ENCODE data around the gene MRPL10.

MRPL10 gene

DNA sequence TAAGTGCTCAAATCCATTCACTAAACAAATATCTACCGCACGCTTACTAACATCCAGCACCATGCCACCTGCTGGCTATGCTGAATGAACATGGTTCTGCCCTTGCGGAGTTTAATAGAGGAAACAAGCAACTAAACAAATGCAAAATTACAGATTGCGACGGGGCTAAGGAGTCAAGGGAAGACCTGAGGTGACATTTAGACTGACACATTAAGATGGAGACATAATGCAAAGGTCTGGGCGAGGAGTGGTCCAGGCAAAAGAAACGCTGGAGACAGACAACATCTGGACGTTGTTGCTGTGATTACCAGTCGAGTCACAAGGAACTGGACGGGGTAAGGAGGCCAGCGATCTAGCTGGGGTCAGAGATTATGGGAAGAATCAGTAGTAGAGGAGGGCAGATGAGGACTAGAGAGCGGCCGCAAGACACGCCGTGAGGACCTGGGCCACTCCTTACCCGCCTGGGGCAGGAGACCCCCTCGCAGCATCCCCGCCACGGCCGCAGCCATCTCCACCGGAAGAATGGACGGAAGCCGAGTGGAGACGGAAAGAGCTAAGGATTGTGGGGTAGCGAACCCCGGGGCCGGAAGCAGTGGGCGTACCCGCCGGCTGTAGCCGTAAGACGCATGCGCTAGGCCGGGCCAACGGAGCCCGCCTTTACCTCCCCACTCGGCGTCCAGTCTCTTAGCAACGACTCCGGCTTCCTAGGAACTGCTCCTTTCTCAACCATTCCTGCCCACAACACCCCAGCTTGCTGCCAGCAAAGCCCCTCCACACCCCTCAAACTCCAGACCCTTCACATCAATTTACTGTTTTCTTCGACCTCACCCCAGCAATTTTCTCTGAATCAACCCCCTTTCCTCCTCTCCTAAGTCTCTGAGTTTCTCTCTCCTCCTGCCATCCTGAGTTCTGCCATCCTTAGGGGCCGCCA lies at the start of gene MRPL10, which contains the start of gene LRRC46:
MRPL10 (minus strand) TSS at position 539 of the 931 bp plus-strand sequence; CDS start at position 509, 30 bp downstream.
LRRC46 (plus strand) TSS at position 668 of the 931 bp plus-strand sequence. CDS start 320 bp downstream, outside the sequence.
- peaks cover 20% of the 10 kb centered on the region for H3K4me1 ChIP-seq (ENCODE audit: insufficient read depth, low read length, poor library complexity, severe bottlenecking)
- peak within 1 kb of the TSS; percentile 86 for H3K4me2 ChIP-seq (ENCODE audit: low read depth, low read length, poor library complexity, severe bottlenecking)
- H3K27me3 ChIP-seq (ENCODE audit: insufficient read depth, low read length, poor library complexity, severe bottlenecking), result no peaks in the 10 kb centered on the region
- H3F3A ChIP-seq (ENCODE audit: low read depth), result no peaks in the 10 kb centered on the region
- peak within 1 kb of the TSS; percentile 89 for H3K4me3 ChIP-seq (ENCODE audit: low read length, poor library complexity, severe bottlenecking)
- peak within 1 kb of the TSS; percentile 69 for H2AFZ ChIP-seq (ENCODE audit: low read length)
- H3K36me3 ChIP-seq (ENCODE audit: insufficient read depth, low read length), result peaks cover 10% of the 10 kb centered on the region; the same call in 1 of the 2 replicates
- TF ChIP-seq, protein P1, sequence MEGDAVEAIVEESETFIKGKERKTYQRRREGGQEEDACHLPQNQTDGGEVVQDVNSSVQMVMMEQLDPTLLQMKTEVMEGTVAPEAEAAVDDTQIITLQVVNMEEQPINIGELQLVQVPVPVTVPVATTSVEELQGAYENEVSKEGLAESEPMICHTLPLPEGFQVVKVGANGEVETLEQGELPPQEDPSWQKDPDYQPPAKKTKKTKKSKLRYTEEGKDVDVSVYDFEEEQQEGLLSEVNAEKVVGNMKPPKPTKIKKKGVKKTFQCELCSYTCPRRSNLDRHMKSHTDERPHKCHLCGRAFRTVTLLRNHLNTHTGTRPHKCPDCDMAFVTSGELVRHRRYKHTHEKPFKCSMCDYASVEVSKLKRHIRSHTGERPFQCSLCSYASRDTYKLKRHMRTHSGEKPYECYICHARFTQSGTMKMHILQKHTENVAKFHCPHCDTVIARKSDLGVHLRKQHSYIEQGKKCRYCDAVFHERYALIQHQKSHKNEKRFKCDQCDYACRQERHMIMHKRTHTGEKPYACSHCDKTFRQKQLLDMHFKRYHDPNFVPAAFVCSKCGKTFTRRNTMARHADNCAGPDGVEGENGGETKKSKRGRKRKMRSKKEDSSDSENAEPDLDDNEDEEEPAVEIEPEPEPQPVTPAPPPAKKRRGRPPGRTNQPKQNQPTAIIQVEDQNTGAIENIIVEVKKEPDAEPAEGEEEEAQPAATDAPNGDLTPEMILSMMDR (conservative IDR thresholded peaks at IDR 0.05; ENCODE audit: low read length), result peak; percentile 52
- no peak for TF ChIP-seq EZH2phosphoT487 (IDR thresholded peaks at IDR 0.05; ENCODE audit: borderline replicate concordance)
- H3K79me2 ChIP-seq (ENCODE audit: insufficient read depth, low read length), result peaks cover 28% of the 10 kb centered on the region
- H3K9me3 ChIP-seq (ENCODE audit: insufficient read depth, low read depth, low read length), result no peaks in the 10 kb centered on the region
- H3K9ac ChIP-seq (ENCODE audit: low read depth, low read length, poor library complexity, severe bottlenecking), result peak within 1 kb of the TSS; percentile 82
- peaks cover 9% of the 10 kb centered on the region for H4K20me1 ChIP-seq (ENCODE audit: insufficient read depth, low read length, poor library complexity, severe bottlenecking)
- no peaks in the 10 kb centered on the region for H3K9me2 ChIP-seq (replicated peaks; ENCODE audit: low read depth, low read length)

DNA sequence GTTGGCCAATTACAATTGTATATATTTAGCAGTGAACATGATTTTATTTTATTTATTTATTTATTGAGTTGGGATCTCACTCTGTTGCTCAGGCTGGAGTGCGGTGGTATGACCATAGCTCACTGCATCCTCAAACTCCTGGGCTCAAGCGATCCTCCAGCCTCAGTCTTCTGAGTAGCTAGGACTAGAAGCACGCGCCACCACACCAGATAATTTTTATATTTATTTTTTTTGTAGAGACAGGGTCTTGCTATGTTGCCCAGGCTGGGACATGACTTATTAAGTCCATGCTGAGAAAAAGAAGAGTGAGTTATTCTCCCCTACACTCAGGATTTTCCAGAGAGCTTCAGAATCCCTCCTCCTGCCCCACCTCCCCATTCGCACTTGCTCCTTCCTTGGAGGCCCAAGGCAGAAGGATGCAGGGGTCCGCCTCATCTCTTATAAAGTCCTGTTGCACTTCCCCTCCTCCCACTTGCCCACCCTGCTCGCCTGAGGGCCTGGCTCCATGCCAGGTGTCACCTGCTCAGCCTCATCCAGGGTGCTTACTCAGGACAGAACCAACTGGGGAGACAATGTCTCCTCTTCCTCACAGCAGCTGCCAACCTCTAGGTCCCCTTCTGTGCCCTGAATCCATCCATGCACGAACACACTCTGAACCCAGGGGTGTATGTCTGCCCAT lies 48.6 kb upstream of the MRPL10 start:
- Histone ChIP-seq H3F3A (ENCODE audit: low read depth) (no peaks in the 10 kb centered on the region), H3K4me3 (ENCODE audit: low read length, poor library complexity, severe bottlenecking) (no peak overlapping the region), H3K4me2 (ENCODE audit: low read depth, low read length, poor library complexity, severe bottlenecking) (no peak overlapping the region), H3K9me3 (ENCODE audit: insufficient read depth, low read depth, low read length) (no peaks in the 10 kb centered on the region), H3K9ac (ENCODE audit: low read depth, low read length, poor library complexity, severe bottlenecking) (no peak overlapping the region), H4K20me1 (ENCODE audit: insufficient read depth, low read length, poor library complexity, severe bottlenecking) (no peaks in the 10 kb centered on the region), H2AFZ (ENCODE audit: low read length) (no peak overlapping the region), H3K9me2 (replicated peaks; ENCODE audit: low read depth, low read length) (no peaks in the 10 kb centered on the region), H3K27me3 (ENCODE audit: insufficient read depth, low read length, poor library complexity, severe bottlenecking) (no peaks in the 10 kb centered on the region), H3K36me3 (ENCODE audit: insufficient read depth, low read length) (no peaks in the 10 kb centered on the region), H3K79me2 (ENCODE audit: insufficient read depth, low read length) (no peaks in the 10 kb centered on the region), H3K4me1 (ENCODE audit: insufficient read depth, low read length, poor library complexity, severe bottlenecking) (no peaks in the 10 kb centered on the region)
- TF ChIP-seq, protein P1 (conservative IDR thresholded peaks at IDR 0.05; ENCODE audit: low read length), result no peak
- TF ChIP-seq EZH2phosphoT487 (IDR thresholded peaks at IDR 0.05; ENCODE audit: borderline replicate concordance), result no peak

DNA sequence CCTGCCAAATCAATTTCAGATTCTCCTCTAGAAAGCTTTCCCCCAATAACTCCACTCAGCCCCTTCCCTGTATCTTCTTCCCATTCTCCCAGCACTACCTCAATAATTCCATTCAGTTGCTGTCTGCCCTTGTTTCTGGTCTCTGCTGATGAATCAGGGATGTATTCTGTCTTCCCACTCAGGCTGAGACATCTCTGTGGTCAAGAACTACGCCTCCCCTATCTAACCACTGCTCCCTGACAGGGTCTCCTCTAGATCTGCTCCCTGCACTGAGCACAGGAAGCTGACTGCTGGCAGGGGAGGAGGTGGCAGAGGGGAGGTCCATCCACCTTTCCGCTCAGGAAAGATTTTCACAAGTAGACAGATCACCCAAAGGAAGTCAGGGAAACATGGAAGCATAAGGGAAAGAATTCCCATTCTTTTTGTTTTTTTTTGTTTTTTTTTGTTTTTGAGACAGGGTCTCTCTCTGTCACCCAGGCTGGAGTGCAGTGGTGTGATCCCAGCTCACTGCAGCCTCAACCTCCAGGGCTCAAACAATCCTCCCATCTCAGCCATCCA lies 47.8 kb upstream of the MRPL10 start:
- Histone ChIP-seq H2AFZ (ENCODE audit: low read length) (no peak overlapping the region), H3K4me1 (ENCODE audit: insufficient read depth, low read length, poor library complexity, severe bottlenecking) (no peaks in the 10 kb centered on the region), H3K27me3 (ENCODE audit: insufficient read depth, low read length, poor library complexity, severe bottlenecking) (no peaks in the 10 kb centered on the region), H3K9ac (ENCODE audit: low read depth, low read length, poor library complexity, severe bottlenecking) (no peak overlapping the region), H3K79me2 (ENCODE audit: insufficient read depth, low read length) (no peaks in the 10 kb centered on the region), H4K20me1 (ENCODE audit: insufficient read depth, low read length, poor library complexity, severe bottlenecking) (no peaks in the 10 kb centered on the region), H3K4me2 (ENCODE audit: low read depth, low read length, poor library complexity, severe bottlenecking) (no peak overlapping the region), H3K4me3 (ENCODE audit: low read length, poor library complexity, severe bottlenecking) (no peak overlapping the region), H3K36me3 (ENCODE audit: insufficient read depth, low read length) (no peaks in the 10 kb centered on the region), H3K9me3 (ENCODE audit: insufficient read depth, low read depth, low read length) (no peaks in the 10 kb centered on the region), H3F3A (ENCODE audit: low read depth) (no peaks in the 10 kb centered on the region), H3K9me2 (replicated peaks; ENCODE audit: low read depth, low read length) (no peaks in the 10 kb centered on the region)
- TF ChIP-seq EZH2phosphoT487 (IDR thresholded peaks at IDR 0.05; ENCODE audit: borderline replicate concordance), result no peak
- TF ChIP-seq, protein P1 (conservative IDR thresholded peaks at IDR 0.05; ENCODE audit: low read length), result no peak

Measured in Loucy (cell line).